Measurements from ENCODE around the gene ZNF260.

ZNF260 gene

GRCh38 chr19:36489920-36490415 lies 38.1 kb downstream of the ZNF260 start:
- DNase-seq (ENCODE audit: low read depth in 2 of 2) = peak; percentile 42 to 43

- DNase-seq (ENCODE audit: low read depth in 2 of 2) = peak; percentile 77
Observed at GRCh38 chr19:36489118-36489919, 38.8 kb downstream of the ZNF260 start, which contains the start of gene ZNF566. TSS of gene ZNF566 (minus strand) at chr19:36489561. CDS start at chr19:36476557, 13,004 bp downstream.

GRCh38 chr19:36488846-36489117 lies 39.3 kb downstream of the ZNF260 start:
- peak in 1 of 2 donors; percentile 4 for DNase-seq (ENCODE audit: low read depth in 2 of 2)

GRCh38 chr19:36488118-36488845 lies 39.8 kb downstream of the ZNF260 start:
- no peak for DNase-seq (ENCODE audit: low read depth in 2 of 2)

- no peak for DNase-seq (ENCODE audit: low read depth in 2 of 2)
Observed at GRCh38 chr19:36483653-36484052, 44.4 kb downstream of the ZNF260 start.

- no peak for DNase-seq (ENCODE audit: low read depth in 2 of 2)
Observed at GRCh38 chr19:36482876-36483275, 45.2 kb downstream of the ZNF260 start.
